IMR-90 (cell line): ENCODE results near the gene RAD23B. TPM values are rescaled to one million over a fixed set of nuclear protein-coding genes. Genes with fewer than 3 reads are reported as not detected.

Experiments
- ATAC-seq: fragments of 200-7000 bp; cut with Tn5 transposase; 2 replicates; pipeline ENCODE4 v1.9.1; 2020; ENCODE audit warnings: low read depth, mild to moderate bottlenecking, moderate library complexity
- BruUV-seq: library from RNA; stranded (reverse); fragments of 400-500 nt; replicated peaks from 2 replicates; lab custom pipeline; 2021; lab: Mats Ljungman, UMichigan
- CTCF ChIA-PET: fragments of 300-600 bp; formaldehyde crosslinking; extraction: SDS; loops from one replicate; lab custom pipeline; 2021; ENCODE audit warnings: antibody characterized with exemption; lab: Yijun Ruan, JAX
- POLR2A ChIA-PET: fragments of 300-600 bp; sonication (Branson Sonifier 250); formaldehyde crosslinking; loops from one replicate; lab custom pipeline; 2022; ENCODE audit warnings: antibody characterized with exemption; ENCODE audit not compliant: unreplicated experiment; lab: Charles Lee
- DNase-seq: peaks from one replicate; pipeline ENCODE4 v3.0.0; 2013
- H2AFZ ChIP-seq: replicated peaks from 2 replicates; pipeline ENCODE3; 2013; ENCODE audit warnings: low read length, mild to moderate bottlenecking; ENCODE audit not compliant: poor library complexity
- H2AK5ac ChIP-seq: 2 replicates; pipeline ENCODE4 v1.6.1; 2013; ENCODE audit warnings: low read depth, low read length, inconsistent platforms
- H2AK9ac ChIP-seq: replicated peaks from 2 replicates; pipeline ENCODE3; 2013; ENCODE audit warnings: mild to moderate bottlenecking, low read depth, low read length, moderate library complexity; ENCODE audit not compliant: poor library complexity
- H2BK120ac ChIP-seq: 2 replicates; pipeline ENCODE4 v1.6.1; 2013; ENCODE audit warnings: low read depth, low read length, inconsistent platforms
- H2BK15ac ChIP-seq: 3 replicates; pipeline ENCODE4 v1.6.1; 2013; ENCODE audit warnings: low read depth, low read length, inconsistent platforms
- H2BK20ac ChIP-seq: 2 replicates; pipeline ENCODE4 v1.6.1; 2013; ENCODE audit warnings: low read depth, mild to moderate bottlenecking, inconsistent platforms, low read length, moderate library complexity
- H2BK5ac ChIP-seq: 2 replicates; pipeline ENCODE4 v1.6.1; 2013; ENCODE audit warnings: mild to moderate bottlenecking, low read depth, low read length, inconsistent platforms; ENCODE audit not compliant: poor library complexity, severe bottlenecking
- H3K14ac ChIP-seq: replicated peaks from 2 replicates; pipeline ENCODE4 v1.6.1; 2013; ENCODE audit warnings: low read depth, low read length, inconsistent platforms
- H3K18ac ChIP-seq: 2 replicates; pipeline ENCODE4 v1.6.1; 2013; ENCODE audit warnings: low read depth, low read length, control low read depth
- H3K23ac ChIP-seq: 2 replicates; pipeline ENCODE4 v1.6.1; 2013; ENCODE audit warnings: low read depth, low read length, inconsistent platforms
- H3K27ac ChIP-seq: 2 replicates; pipeline ENCODE4 v1.5.1; 2013; ENCODE audit warnings: mild to moderate bottlenecking, control low read depth, low read length; ENCODE audit not compliant: insufficient read depth
- H3K27me3 ChIP-seq: 2 replicates; pipeline ENCODE4 v1.6.1; 2013; ENCODE audit warnings: low read length; ENCODE audit not compliant: control insufficient read depth, insufficient read depth
- H3K36me3 ChIP-seq: 2 replicates; pipeline ENCODE4 v1.6.1; 2013; ENCODE audit warnings: low read length, mixed read lengths; ENCODE audit not compliant: control insufficient read depth, insufficient read depth
- H3K4ac ChIP-seq: 2 replicates; pipeline ENCODE4 v1.6.1; 2013; ENCODE audit warnings: low read depth, low read length, inconsistent platforms
- H3K4me1 ChIP-seq: 2 replicates; pipeline ENCODE4 v1.6.1; 2013; ENCODE audit warnings: low read length, mixed read lengths; ENCODE audit not compliant: control insufficient read depth, insufficient read depth
- H3K4me2 ChIP-seq: 2 replicates; pipeline ENCODE4 v1.6.1; 2013; ENCODE audit warnings: low read depth, mild to moderate bottlenecking, control low read depth, low read length, moderate library complexity
- H3K4me3 ChIP-seq: 2 replicates; pipeline ENCODE4 v1.5.1; 2013; ENCODE audit warnings: low read depth, mild to moderate bottlenecking, control low read depth, low read length, moderate library complexity; ENCODE audit not compliant: insufficient read depth
- H3K56ac ChIP-seq: 2 replicates; pipeline ENCODE4 v1.6.1; 2013; ENCODE audit warnings: low read length, inconsistent platforms; ENCODE audit not compliant: insufficient read depth; ENCODE audit errors: extremely low read depth
- H3K79me1 ChIP-seq, 2 experiments: 2 replicates each; pipeline ENCODE4 v1.6.1; 2013; ENCODE audit warnings: low read length in 2 of 2, inconsistent platforms in 1 of 2, low read depth in 1 of 2
- H3K9ac ChIP-seq: 2 replicates; pipeline ENCODE4 v1.6.1; 2013; ENCODE audit warnings: low read depth, low read length, control low read depth
- H3K9me1 ChIP-seq: 2 replicates; pipeline ENCODE4 v1.6.1; 2013; ENCODE audit warnings: low read length, inconsistent platforms; ENCODE audit not compliant: insufficient read depth
- H3K9me3 ChIP-seq: 2 replicates; pipeline ENCODE4 v1.6.1; 2013; ENCODE audit warnings: low read length; ENCODE audit not compliant: control insufficient read depth, insufficient read depth
- H4K20me1 ChIP-seq: 2 replicates; pipeline ENCODE4 v1.6.1; 2013; ENCODE audit warnings: low read length, inconsistent platforms; ENCODE audit not compliant: insufficient read depth
- H4K5ac ChIP-seq: 2 replicates; pipeline ENCODE4 v1.6.1; 2013; ENCODE audit warnings: mild to moderate bottlenecking, low read depth, low read length, control low read depth
- H4K8ac ChIP-seq, 2 experiments: 2 replicates each; pipeline ENCODE4 v1.6.1; 2013; ENCODE audit warnings: low read depth in 2 of 2, low read length in 2 of 2, control low read depth in 1 of 2, inconsistent platforms in 1 of 2
- H4K91ac ChIP-seq: 2 replicates; pipeline ENCODE4 v1.6.1; 2013; ENCODE audit warnings: low read depth, low read length, inconsistent platforms; ENCODE audit not compliant: insufficient read depth
- BHLHE40 ChIP-seq: fragments of 150-350 bp; IDR thresholded peaks from 2 replicates; pipeline ENCODE4 v1.6.1; 2016; ENCODE audit warnings: mild to moderate bottlenecking, low read depth, low read length
- CEBPB ChIP-seq: IDR thresholded peaks from 2 replicates; pipeline ENCODE4 v1.6.1; 2012; ENCODE audit warnings: low read depth, low read length, improper control_type of control experiment
- CHD1 ChIP-seq: IDR thresholded peaks from 2 replicates; pipeline ENCODE4 v1.6.1; 2012; ENCODE audit warnings: low read depth, low read length, improper control_type of control experiment
- CTCF ChIP-seq: conservative IDR thresholded peaks from 2 replicates; pipeline ENCODE4 v1.5.1; 2012; ENCODE audit warnings: mild to moderate bottlenecking, low read depth, low read length, improper control_type of control experiment
- ELK1 ChIP-seq: fragments of 150-350 bp; IDR thresholded peaks from 2 replicates; pipeline ENCODE4 v1.6.1; 2016; ENCODE audit warnings: low read depth, mild to moderate bottlenecking, low read length, moderate library complexity, borderline replicate concordance
- FOS ChIP-seq: fragments of 150-350 bp; IDR thresholded peaks from 2 replicates; pipeline ENCODE4 v1.6.1; 2016; ENCODE audit warnings: low read depth, low read length
- MAFK ChIP-seq: IDR thresholded peaks from 2 replicates; pipeline ENCODE4 v1.6.1; 2012; ENCODE audit warnings: low read depth, low read length, improper control_type of control experiment
- MAZ ChIP-seq: IDR thresholded peaks from 2 replicates; pipeline ENCODE4 v1.6.1; 2012; ENCODE audit warnings: low read depth, mild to moderate bottlenecking, low read length, improper control_type of control experiment, moderate library complexity, borderline replicate concordance
- MXI1 ChIP-seq: IDR thresholded peaks from 2 replicates; pipeline ENCODE4 v1.6.1; 2012; ENCODE audit warnings: low read depth, mild to moderate bottlenecking, low read length, moderate library complexity, borderline replicate concordance
- NFE2L2 ChIP-seq: fragments of 150-350 bp; IDR thresholded peaks from 2 replicates; pipeline ENCODE4 v1.6.1; 2016; ENCODE audit warnings: low read depth, mild to moderate bottlenecking, low read length
- POLR2A ChIP-seq: IDR thresholded peaks from 2 replicates; pipeline ENCODE4 v1.6.1; 2012; ENCODE audit warnings: mild to moderate bottlenecking, low read depth, low read length
- RAD21 ChIP-seq: IDR thresholded peaks from 2 replicates; pipeline ENCODE4 v1.6.1; 2012; ENCODE audit warnings: low read length, improper control_type of control experiment
- RCOR1 ChIP-seq: IDR thresholded peaks from 2 replicates; pipeline ENCODE4 v1.6.1; 2012; ENCODE audit warnings: mild to moderate bottlenecking, low read length, improper control_type of control experiment; ENCODE audit not compliant: insufficient replicate concordance
- RFX5 ChIP-seq: IDR thresholded peaks from 2 replicates; pipeline ENCODE4 v1.8.0; 2012; ENCODE audit warnings: low read depth, mild to moderate bottlenecking, low read length, moderate library complexity
- SMC3 ChIP-seq: fragments of 150-350 bp; IDR thresholded peaks from 2 replicates; pipeline ENCODE4 v1.6.1; 2016; ENCODE audit warnings: low read depth, mild to moderate bottlenecking, antibody characterized with exemption, low read length, moderate library complexity
- whole genome bisulfite sequencing, 2 experiments: methylation state at CpG; one replicate each; pipeline versions ENCODE4 v1.1.5 to v1.1.7; 2013; ENCODE audit warnings: missing lambda C conversion rate in 2 of 2; ENCODE audit not compliant: insufficient read length in 1 of 2; ENCODE audit errors: extremely low coverage in 2 of 2; 5-methylcytosine and 5-hydroxymethylcytosine counted together
- dilution Hi-C: fragments of 300-500 bp; cut with HindIII; formaldehyde crosslinking; loops from one replicate; pipeline ENCODE4 v1.14.3; 2018; ENCODE audit warnings: low sequenced_read_pairs; ENCODE audit not compliant: unreplicated experiment
- in situ Hi-C: fragments of 300-500 bp; cut with MboI; formaldehyde crosslinking; loops from 3 replicates; pipeline ENCODE4 v1.14.3; 2019; ENCODE audit warnings: low sequenced_read_pairs, inconsistent platforms, mixed read lengths
- intact Hi-C: fragments of 100-400 bp; cut with micrococcal nuclease; formaldehyde crosslinking; loops from 2 replicates; pipeline ENCODE4 v1.10.0; 2022
- polyA plus RNA-seq, 3 experiments: library from polyadenylated mRNA; depleted of rRNA; stranded (reverse); fragments of >200 nt; gene quantifications; 2 replicates each; pipeline ENCODE4 v1.2.3, GENCODE V29; 2012; ENCODE audit warnings: low replicate concordance in 1 of 3
- total RNA-seq: library from RNA; depleted of rRNA; stranded (reverse); fragments of >200 nt; gene quantifications from 2 replicates; pipeline ENCODE4 v1.2.3, GENCODE V29; 2012
- TF ChIP-seq, protein P1 (sequence below): fragments of 150-350 bp; IDR thresholded peaks from 2 replicates; pipeline ENCODE4 v1.6.1; 2017; ENCODE audit warnings: mild to moderate bottlenecking, antibody characterized with exemption, low read length, low read depth

Gene RAD23B
- total and polyA plus RNA-seq, 2 of the 4 experiments (the other 2 are of a cell fraction): 126 to 148 TPM

- H3K9me3 ChIP-seq: no peaks in the 10 kb centered on the region
- in situ Hi-C loops: no loop called here
- no peak overlapping the region for H3K4me3 ChIP-seq
- H3K14ac ChIP-seq: no peak overlapping the region
- peaks cover 26 to 48% of the 10 kb centered on the region in 2 experiments for H3K79me1 ChIP-seq
- no peak overlapping the region for H4K5ac ChIP-seq
- no peak for ATAC-seq
- no peak overlapping the region for H2BK120ac ChIP-seq
- no peak overlapping the region for H3K56ac ChIP-seq
- peaks cover 8% of the 10 kb centered on the region; the same call in 1 of the 2 replicates for H3K9me1 ChIP-seq
- WGBS, 2 experiments: no CpG with 5 or more reads among the region's 2 CpGs
- H3K23ac ChIP-seq: no peak overlapping the region
- peaks cover 29% of the 10 kb centered on the region for H3K36me3 ChIP-seq
- no peak for DNase-seq
- intact Hi-C loops: no loop called here
- no peaks in the 10 kb centered on the region; the same call in 1 of the 2 replicates for H3K4me1 ChIP-seq
- dilution Hi-C loops: no loop called here
- ChIA-PET POLR2A (no interaction called here), CTCF (interaction anchor here (0.6 to 0.7 kb wide), 2 partner anchors 19 to 26 kb away, joined by 3 to 5 read pairs; no protein-coding TSS in a partner anchor)
- no peak overlapping the region for H4K8ac ChIP-seq
- no peak overlapping the region for H2BK15ac ChIP-seq
- H2BK5ac ChIP-seq: no peak overlapping the region
- H3K27ac ChIP-seq: no peak overlapping the region
- H3K27me3 ChIP-seq: no peaks in the 10 kb centered on the region
- H3K9ac ChIP-seq: no peak overlapping the region
- H3K4ac ChIP-seq: no peak overlapping the region
- TF ChIP-seq, protein P1, sequence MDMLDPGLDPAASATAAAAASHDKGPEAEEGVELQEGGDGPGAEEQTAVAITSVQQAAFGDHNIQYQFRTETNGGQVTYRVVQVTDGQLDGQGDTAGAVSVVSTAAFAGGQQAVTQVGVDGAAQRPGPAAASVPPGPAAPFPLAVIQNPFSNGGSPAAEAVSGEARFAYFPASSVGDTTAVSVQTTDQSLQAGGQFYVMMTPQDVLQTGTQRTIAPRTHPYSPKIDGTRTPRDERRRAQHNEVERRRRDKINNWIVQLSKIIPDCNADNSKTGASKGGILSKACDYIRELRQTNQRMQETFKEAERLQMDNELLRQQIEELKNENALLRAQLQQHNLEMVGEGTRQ: no peak
- TF ChIP-seq MAZ (no peak), MAFK (no peak), FOS (no peak), CEBPB (no peak), CTCF (no peak), NFE2L2 (no peak), MXI1 (no peak), SMC3 (no peak), POLR2A (no peak), RCOR1 (no peak), RAD21 (no peak), ELK1 (no peak), RFX5 (no peak), BHLHE40 (no peak), CHD1 (no peak)
- H3K18ac ChIP-seq: no peak overlapping the region
- H3K4me2 ChIP-seq: no peak overlapping the region
- no peak overlapping the region for H2AK5ac ChIP-seq
- H2AK9ac ChIP-seq: no peak overlapping the region
- no peak overlapping the region for H2AFZ ChIP-seq
- no TSS peak for BruUV-seq
- no peak overlapping the region for H2BK20ac ChIP-seq
- no peak overlapping the region for H4K91ac ChIP-seq
- peaks cover 45% of the 10 kb centered on the region for H4K20me1 ChIP-seq
Observed at GRCh38 chr9:107306308-107306707, 23.2 kb downstream of the RAD23B start.
